Cerebellar cortex (tissue), 1 donor: Measurements from ENCODE around the gene AHCYL2.
"Not testable (repeated sequence)": the region's sequence is repeated elsewhere in the genome, so short reads cannot be mapped to it uniquely, and the experiment has no call there.

ENCODE experiments used
- DNase-seq: peaks from one replicate; pipeline ENCODE4 v3.0.0-alpha.2; 2015; ENCODE audit warnings: low spot score

The AHCYL2 gene

GRCh38 chr7:129209067-129209926 is 15.5 kb upstream of the AHCYL2 start:
- DNase-seq: no peak

- DNase-seq: peak; percentile 80
These were observed 14.4 kb upstream of the AHCYL2 start for GRCh38 chr7:129210256-129210988.

GRCh38 chr7:129210989-129211312 is 13.9 kb upstream of the AHCYL2 start:
- DNase-seq: no peak

- DNase-seq: no peak
These were observed 12.7 kb upstream of the AHCYL2 start for GRCh38 chr7:129212126-129212525.

- no peak for DNase-seq
These were observed 12.2 kb upstream of the AHCYL2 start for GRCh38 chr7:129212596-129212995.

- peak; percentile 28 for DNase-seq
These were observed 11.0 kb upstream of the AHCYL2 start for GRCh38 chr7:129213828-129214227.

GRCh38 chr7:129215691-129216090 is 9.1 kb upstream of the AHCYL2 start:
- not testable (repeated sequence) for DNase-seq

- DNase-seq: not testable (repeated sequence)
These were observed 8.6 kb upstream of the AHCYL2 start for GRCh38 chr7:129216101-129216715.

GRCh38 chr7:129216821-129217416 is 7.9 kb upstream of the AHCYL2 start:
- DNase-seq: not testable (repeated sequence)

DNA sequence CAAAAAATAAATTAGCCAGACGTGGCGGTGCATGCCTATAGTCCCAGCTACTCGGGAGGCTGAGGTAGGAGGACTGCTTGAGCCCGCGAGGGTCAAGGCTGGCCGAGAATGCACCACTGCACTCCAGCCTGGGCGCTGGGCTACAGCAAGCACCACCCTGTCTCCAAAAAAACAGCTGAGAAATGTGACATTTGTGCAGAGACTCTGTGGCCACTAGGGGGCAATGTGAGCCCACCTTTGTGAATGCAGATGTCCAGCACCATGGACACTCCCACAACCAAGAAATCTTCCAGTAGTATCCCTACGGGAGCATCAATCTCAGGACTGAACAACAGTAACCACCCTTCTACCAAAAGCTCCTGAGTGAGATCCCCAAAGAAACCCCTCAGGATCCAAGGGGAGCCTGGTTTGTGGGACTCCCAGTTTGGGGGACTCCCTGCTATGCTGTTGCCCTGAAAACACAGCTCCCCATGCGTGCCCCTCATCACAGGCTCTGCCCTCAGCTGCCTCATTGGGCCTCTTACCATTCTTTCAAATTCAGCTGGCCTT is 6.2 kb upstream of the AHCYL2 start:
- peak; percentile 87 for DNase-seq

DNA sequence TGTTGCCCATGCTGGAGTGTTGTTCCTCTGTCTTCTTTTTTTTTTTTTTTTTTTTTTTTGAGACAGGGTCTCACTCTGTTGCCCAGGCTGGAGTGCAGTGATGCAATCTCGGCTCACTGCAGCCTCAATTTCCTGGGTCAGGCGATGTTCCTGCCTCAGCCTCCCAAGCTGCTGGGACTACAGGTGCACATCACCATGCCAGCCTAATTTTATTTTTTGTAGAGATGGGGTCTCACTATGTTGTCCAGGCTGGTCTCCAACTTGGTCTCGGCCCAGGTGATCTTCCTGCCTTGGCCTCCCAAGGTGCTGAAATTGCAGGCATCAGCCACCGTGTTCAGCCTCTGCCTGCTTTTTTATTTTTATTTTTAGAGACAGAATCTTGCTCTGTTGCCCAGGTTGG is 5.7 kb upstream of the AHCYL2 start:
- DNase-seq: not testable (repeated sequence)

DNA sequence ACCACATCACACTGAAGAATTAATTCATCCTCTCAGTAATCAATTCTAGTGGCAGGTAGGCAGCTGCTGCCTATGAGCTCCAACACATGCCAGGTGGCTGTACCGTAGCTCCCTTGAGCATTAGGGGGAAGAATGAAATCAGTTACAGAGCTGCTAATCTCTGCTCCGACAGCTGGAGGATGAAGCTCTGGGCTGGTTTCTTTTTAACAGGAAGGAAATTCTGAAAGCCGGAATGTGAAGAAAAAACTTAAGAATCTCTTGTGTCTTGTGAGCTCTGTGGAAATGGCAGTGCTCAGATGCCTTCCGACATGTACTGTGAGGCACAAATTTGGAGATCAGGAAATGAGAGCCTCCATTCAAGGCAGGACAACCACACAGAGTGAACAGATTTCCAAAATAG is 2.8 kb upstream of the AHCYL2 start:
- no peak for DNase-seq

DNA sequence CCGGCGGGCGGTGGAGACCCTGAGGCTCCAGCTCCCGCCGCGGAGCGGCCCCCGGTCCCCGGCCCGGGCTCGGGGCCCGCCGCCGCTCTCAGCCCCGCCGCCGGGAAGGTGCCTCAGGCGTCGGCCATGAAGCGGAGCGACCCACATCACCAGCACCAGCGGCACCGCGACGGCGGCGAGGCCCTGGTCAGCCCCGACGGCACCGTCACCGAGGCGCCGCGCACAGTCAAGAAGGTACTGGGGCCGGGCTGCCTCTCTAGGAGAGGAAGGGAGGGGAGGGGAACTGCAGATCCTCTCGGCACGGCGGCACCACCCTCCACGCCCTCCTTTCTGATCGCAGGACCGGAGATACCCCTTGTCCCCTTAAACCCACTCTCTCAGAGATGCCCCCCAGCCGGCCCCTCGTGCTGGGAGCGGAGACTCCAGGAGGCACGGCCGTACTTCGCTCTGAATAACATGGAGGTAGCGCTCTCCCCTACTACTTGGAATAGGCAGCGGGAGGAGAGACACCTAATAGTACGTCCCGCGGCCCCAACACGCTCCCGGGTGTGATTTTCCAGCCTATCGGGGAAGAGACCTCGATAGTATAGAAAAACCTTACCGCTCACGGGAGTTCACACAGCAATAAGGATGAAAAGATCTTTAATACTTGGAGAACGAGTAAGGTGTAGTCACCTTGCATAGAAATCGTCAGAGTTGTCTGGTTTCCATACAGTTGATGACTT is 538 bp downstream of the AHCYL2 start:
- DNase-seq: peak; percentile 64

GRCh38 chr7:129225931-129226572 is 1.2 kb downstream of the AHCYL2 start:
- peak; percentile 60 for DNase-seq

GRCh38 chr7:129227646-129228578 is 3.1 kb downstream of the AHCYL2 start:
- DNase-seq: no peak

- no peak for DNase-seq
These were observed 3.8 kb downstream of the AHCYL2 start for GRCh38 chr7:129228633-129229032.

- no peak for DNase-seq
These were observed 6.8 kb downstream of the AHCYL2 start for GRCh38 chr7:129231666-129232065.

GRCh38 chr7:129238546-129238945 is 13.7 kb downstream of the AHCYL2 start:
- no peak for DNase-seq

GRCh38 chr7:129240119-129240820 is 15.4 kb downstream of the AHCYL2 start:
- no peak for DNase-seq
